GM19193 (cell line): ENCODE results near the gene CAMK1D.

Experiments used
- POLR2A ChIP-seq: IDR thresholded peaks from 4 replicates; pipeline ENCODE4 v1.6.1; 2011; ENCODE audit not compliant: insufficient read depth, insufficient read length; ENCODE audit errors: extremely low read depth

Gene CAMK1D

GRCh38 chr10:12423896-12424295 is 74.5 kb downstream of the CAMK1D start:
- no peak for TF ChIP-seq POLR2A

- no peak for TF ChIP-seq POLR2A
Measured at GRCh38 chr10:12427276-12427675, 77.9 kb downstream of the CAMK1D start.

DNA sequence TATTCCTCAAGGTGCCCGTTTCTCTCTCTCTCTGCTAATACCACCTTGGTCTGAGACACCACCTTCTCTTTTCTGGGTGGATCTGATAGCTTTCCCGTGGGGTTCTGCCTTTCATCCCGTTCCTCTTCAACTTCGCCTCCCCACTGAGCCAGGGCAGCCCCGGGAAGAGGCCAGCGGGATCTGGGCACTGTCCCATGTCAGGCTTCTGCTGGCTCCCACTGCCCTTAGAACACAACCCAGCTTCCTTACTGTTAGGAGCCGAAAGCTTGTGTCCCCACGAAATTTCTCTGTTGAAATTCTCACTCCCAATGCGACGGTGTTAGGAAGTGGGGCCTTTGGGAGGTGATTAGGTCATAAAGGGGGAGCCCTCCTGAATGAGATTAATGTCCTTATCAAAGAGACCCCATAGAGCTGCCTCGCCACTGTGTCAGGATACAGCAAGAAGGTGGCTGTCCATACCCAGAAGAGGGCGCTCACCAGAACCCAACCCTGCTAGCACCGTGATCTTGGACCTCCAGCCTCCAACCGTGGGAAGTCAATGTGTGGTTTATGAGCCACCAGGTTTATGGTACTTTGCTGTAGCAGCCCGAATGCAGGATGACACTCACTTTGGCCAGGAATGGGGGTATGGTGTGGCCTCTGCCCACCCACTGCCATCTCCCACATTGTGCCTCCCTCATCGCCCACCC is 79.2 kb downstream of the CAMK1D start:
- no peak for TF ChIP-seq POLR2A

DNA sequence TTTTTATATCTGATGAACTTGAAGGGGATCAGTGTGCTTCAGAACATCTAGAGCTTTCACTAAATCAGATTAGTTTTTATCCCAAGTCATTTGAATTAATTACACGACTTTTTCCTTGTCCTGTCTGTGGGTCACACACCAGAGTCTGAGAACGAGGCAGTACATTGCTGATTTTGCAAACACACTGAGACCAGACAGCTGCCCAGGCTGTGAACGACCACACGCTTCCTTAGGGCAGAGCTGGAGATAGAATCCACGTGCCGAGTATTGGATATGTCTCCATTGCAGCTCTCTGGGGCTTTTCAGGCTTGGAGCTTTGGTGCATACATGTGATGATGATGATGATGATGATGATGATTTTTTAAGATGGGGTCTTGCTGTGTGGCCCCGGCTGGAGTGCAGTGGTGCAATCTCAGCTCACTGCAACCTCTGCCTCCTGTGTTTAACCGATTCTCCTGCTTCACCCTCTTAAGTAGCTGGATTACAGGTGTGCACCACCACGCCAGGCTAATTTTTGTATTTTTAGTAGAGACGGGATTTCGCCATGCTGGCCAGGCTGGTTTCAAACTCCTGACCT is 81.1 kb downstream of the CAMK1D start:
- no peak for TF ChIP-seq POLR2A

- TF ChIP-seq POLR2A: no peak
Measured at GRCh38 chr10:12431151-12432101, 82.1 kb downstream of the CAMK1D start.

- no peak for TF ChIP-seq POLR2A
Measured at GRCh38 chr10:12432402-12433189, 83.2 kb downstream of the CAMK1D start.

DNA sequence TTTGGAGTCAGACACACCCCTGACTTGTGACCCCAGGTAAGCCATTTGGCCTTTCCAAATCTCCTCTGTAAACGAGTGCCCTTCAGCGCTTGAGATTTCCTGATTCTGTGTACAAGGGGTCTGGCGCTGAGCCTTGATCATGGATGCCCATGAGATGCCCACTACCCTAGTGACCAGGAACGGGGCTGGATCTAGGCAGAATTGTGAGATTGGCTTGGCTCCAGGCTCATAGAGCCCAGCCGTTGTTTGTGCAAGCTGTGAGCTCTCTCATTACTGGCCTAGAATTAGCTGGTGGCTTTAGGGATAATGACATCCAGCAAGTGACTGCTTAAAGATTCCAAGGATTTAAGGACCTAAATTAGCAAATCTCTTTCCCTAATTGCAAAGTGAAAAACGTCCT is 84.9 kb downstream of the CAMK1D start:
- no peak for TF ChIP-seq POLR2A

DNA sequence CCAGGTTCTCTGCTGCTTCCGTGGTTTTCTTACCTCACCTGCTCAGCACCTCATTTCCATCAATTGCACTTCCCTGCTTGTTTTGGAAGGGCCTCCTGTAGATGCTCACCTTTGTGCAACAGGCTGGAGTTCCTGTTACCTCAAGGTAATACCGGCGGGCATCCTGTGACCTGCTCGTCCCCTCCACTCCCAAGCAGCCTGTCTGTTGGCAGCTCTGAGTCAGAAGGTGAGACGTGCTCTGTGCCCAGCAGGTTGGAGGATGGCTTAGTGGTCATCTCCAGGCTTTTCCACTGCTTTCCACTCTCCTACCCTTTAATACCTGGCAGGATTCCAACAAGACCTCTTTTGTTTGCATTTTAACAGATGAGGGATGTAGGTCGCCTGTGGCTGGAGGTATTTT is 86.0 kb downstream of the CAMK1D start:
- no peak for TF ChIP-seq POLR2A

GRCh38 chr10:12438919-12439692 is 89.8 kb downstream of the CAMK1D start:
- no peak for TF ChIP-seq POLR2A

DNA sequence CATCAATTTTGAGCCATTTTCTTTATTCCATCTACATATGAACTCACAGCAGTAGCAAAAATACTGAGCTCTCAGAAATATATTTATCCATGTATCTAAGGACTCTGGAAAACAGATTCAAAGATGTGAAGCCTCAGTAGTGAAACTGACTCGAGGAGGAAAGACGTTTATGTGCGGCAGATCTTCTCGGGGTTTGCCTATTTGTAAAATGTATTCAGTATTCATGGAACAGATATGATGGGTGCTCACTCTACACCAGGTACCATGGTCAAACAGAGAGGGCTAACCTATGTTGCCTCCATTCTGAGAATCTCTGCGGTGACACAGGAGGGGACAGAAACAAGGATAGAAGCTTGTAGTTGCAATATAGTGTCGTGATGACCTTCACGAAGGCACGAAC is 93.7 kb downstream of the CAMK1D start:
- TF ChIP-seq POLR2A: no peak

GRCh38 chr10:12444981-12445700 is 95.8 kb downstream of the CAMK1D start:
- TF ChIP-seq POLR2A: no peak

GRCh38 chr10:12445701-12446334 is 96.5 kb downstream of the CAMK1D start:
- TF ChIP-seq POLR2A: no peak

- no peak for TF ChIP-seq POLR2A
Measured at GRCh38 chr10:12448340-12448728, 99.0 kb downstream of the CAMK1D start.
